ENCODE results near the gene DOCK1.

DNA sequence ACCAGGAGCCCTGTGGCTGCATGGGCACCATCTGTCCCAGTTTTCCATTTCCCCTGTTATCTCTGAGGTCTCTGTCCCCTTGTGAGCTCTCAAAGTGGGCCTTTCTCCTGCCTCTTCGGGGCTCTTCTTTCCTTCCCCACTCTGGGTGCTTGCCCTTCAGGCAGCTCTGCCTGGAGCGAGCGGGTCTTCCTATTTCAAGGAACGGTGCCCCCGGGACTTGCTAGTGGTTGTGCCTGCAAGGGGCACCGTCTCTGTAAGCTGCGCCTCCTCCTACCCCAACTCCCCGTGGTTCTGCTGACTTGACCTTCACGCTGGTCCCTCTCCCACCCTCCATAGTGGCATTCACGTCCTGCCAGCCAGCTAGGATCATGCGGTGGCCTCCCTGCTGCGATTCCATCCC lies 110.1 kb downstream of the DOCK1 start:
- TF ChIP-seq, protein P1, sequence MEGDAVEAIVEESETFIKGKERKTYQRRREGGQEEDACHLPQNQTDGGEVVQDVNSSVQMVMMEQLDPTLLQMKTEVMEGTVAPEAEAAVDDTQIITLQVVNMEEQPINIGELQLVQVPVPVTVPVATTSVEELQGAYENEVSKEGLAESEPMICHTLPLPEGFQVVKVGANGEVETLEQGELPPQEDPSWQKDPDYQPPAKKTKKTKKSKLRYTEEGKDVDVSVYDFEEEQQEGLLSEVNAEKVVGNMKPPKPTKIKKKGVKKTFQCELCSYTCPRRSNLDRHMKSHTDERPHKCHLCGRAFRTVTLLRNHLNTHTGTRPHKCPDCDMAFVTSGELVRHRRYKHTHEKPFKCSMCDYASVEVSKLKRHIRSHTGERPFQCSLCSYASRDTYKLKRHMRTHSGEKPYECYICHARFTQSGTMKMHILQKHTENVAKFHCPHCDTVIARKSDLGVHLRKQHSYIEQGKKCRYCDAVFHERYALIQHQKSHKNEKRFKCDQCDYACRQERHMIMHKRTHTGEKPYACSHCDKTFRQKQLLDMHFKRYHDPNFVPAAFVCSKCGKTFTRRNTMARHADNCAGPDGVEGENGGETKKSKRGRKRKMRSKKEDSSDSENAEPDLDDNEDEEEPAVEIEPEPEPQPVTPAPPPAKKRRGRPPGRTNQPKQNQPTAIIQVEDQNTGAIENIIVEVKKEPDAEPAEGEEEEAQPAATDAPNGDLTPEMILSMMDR (IDR thresholded peaks at IDR 0.05 in 4 of 5, conservative IDR thresholded peaks at IDR 0.05 in 1 of 5) = no peak
- no peak for TF ChIP-seq POLR2A (IDR thresholded peaks at IDR 0.05)

Data from gastrocnemius medialis (tissue), 4 donors.